SU-DHL-6 (cell line): ENCODE measurements around the gene CAMK2N2.

Experiments used
- H2AFZ ChIP-seq: fragments of 200-600 bp; sonication (generic); 2 replicates; pipeline ENCODE4 v1.6.1; 2014; ENCODE audit warnings: low read depth, mild to moderate bottlenecking, moderate library complexity, mixed read lengths, antibody characterized with exemption, low read length; ENCODE audit not compliant: severe bottlenecking
- H3F3A ChIP-seq: fragments of 200-600 bp; shearing (Covaris generic); 2 replicates; pipeline ENCODE4 v1.6.0; 2016; ENCODE audit warnings: antibody characterized with exemption, mild to moderate bottlenecking; ENCODE audit not compliant: insufficient read depth
- H3K27ac ChIP-seq: fragments of 200-600 bp; sonication (generic); 2 replicates; pipeline ENCODE4 v1.5.1; 2016; ENCODE audit warnings: low read depth, mild to moderate bottlenecking, low read length, moderate library complexity, mixed read lengths
- H3K27me3 ChIP-seq: fragments of 200-600 bp; sonication (generic), shearing (Covaris generic); 2 replicates; pipeline ENCODE4 v1.6.0; 2014; ENCODE audit warnings: mild to moderate bottlenecking, low read length
- H3K36me3 ChIP-seq: fragments of 200-600 bp; sonication (generic); 2 replicates; pipeline ENCODE4 v1.6.1; 2014; ENCODE audit warnings: mild to moderate bottlenecking, low read length, mixed read lengths
- H3K4me2 ChIP-seq: fragments of 300-600, 200-600 bp; shearing (Covaris generic), sonication (generic); 2 replicates; pipeline ENCODE4 v1.6.0; 2014; ENCODE audit warnings: low read length, low read depth, mild to moderate bottlenecking; ENCODE audit not compliant: poor library complexity, severe bottlenecking
- H3K4me3 ChIP-seq: fragments of 200-600 bp; sonication (generic); 2 replicates; pipeline ENCODE4 v1.5.1; 2014; ENCODE audit warnings: antibody characterized with exemption, low read length, mild to moderate bottlenecking, mixed read lengths; ENCODE audit not compliant: insufficient read depth, poor library complexity, severe bottlenecking
- H3K79me2 ChIP-seq: fragments of 200-600 bp; sonication (generic); 2 replicates; pipeline ENCODE4 v1.6.1; 2014; ENCODE audit warnings: mild to moderate bottlenecking, low read length, moderate library complexity; ENCODE audit not compliant: insufficient read depth
- H3K9ac ChIP-seq: fragments of 200-600 bp; sonication (generic); 2 replicates; pipeline ENCODE4 v1.7.0; 2014; ENCODE audit warnings: mild to moderate bottlenecking, low read length
- H3K9me2 ChIP-seq: fragments of 200-600 bp; sonication (generic); replicated peaks from 2 replicates; pipeline ENCODE4 v1.6.1; 2014; ENCODE audit warnings: low read length; ENCODE audit not compliant: insufficient read depth
- H3K9me3 ChIP-seq: fragments of 200-600 bp; sonication (generic); 2 replicates; pipeline ENCODE4 v1.6.1; 2014; ENCODE audit warnings: low read length, mixed read lengths; ENCODE audit not compliant: insufficient read depth
- H4K20me1 ChIP-seq: fragments of 200-600 bp; sonication (generic); 2 replicates; pipeline ENCODE4 v1.6.1; 2014; ENCODE audit warnings: low read depth, mild to moderate bottlenecking, antibody characterized with exemption, low read length, moderate library complexity, mixed read lengths
- CTCF ChIP-seq: fragments of 200-600 bp; sonication (generic); IDR thresholded peaks from one replicate; pipeline ENCODE4 v1.5.1; 2017; ENCODE audit warnings: antibody characterized with exemption, mild to moderate bottlenecking, low read length, moderate library complexity; ENCODE audit not compliant: insufficient read depth, poor library complexity, severe bottlenecking
- EZH2phosphoT487 ChIP-seq: fragments of 200-600 bp; sonication (generic), shearing (Covaris generic); conservative IDR thresholded peaks from 2 replicates; pipeline ENCODE4 v1.6.1; 2018; ENCODE audit warnings: mild to moderate bottlenecking, antibody characterized with exemption, low read length, moderate library complexity, mixed read lengths

CAMK2N2 gene

GRCh38 chr3:184233127-184233843, 28.1 kb downstream of the CAMK2N2 start:
- H3K4me3 ChIP-seq, result no peak overlapping the region
- H3K9me3 ChIP-seq, result no peaks in the 10 kb centered on the region
- H2AFZ ChIP-seq, result no peak overlapping the region
- H3F3A ChIP-seq, result no peaks in the 10 kb centered on the region
- H3K4me2 ChIP-seq, result no peak overlapping the region
- no peaks in the 10 kb centered on the region for H3K79me2 ChIP-seq
- H3K27ac ChIP-seq, result no peak overlapping the region
- H3K9me2 ChIP-seq, result no peaks in the 10 kb centered on the region
- no peaks in the 10 kb centered on the region for H3K27me3 ChIP-seq
- H3K36me3 ChIP-seq, result no peaks in the 10 kb centered on the region
- no peak for TF ChIP-seq CTCF
- no peak for TF ChIP-seq EZH2phosphoT487
- H4K20me1 ChIP-seq, result no peaks in the 10 kb centered on the region
- no peak overlapping the region for H3K9ac ChIP-seq

GRCh38 chr3:184231671-184232070, 29.7 kb downstream of the CAMK2N2 start:
- H3K27me3 ChIP-seq, result no peaks in the 10 kb centered on the region
- H3K4me2 ChIP-seq, result no peak overlapping the region

GRCh38 chr3:184230603-184231528, 30.5 kb downstream of the CAMK2N2 start:
- no peak overlapping the region for H3K4me2 ChIP-seq
- H3K9me3 ChIP-seq, result no peaks in the 10 kb centered on the region
- TF ChIP-seq CTCF (no peak), EZH2phosphoT487 (no peak)
- H3K36me3 ChIP-seq, result no peaks in the 10 kb centered on the region
- no peak overlapping the region for H2AFZ ChIP-seq
- H3K4me3 ChIP-seq, result no peak overlapping the region
- no peaks in the 10 kb centered on the region for H3K27me3 ChIP-seq
- no peaks in the 10 kb centered on the region for H3K9me2 ChIP-seq
- no peaks in the 10 kb centered on the region for H4K20me1 ChIP-seq
- H3F3A ChIP-seq, result no peaks in the 10 kb centered on the region
- H3K9ac ChIP-seq, result no peak overlapping the region
- no peaks in the 10 kb centered on the region for H3K79me2 ChIP-seq
- H3K27ac ChIP-seq, result no peak overlapping the region

More at GRCh38 chr3:184231671-184232070, 29.7 kb downstream of the CAMK2N2 start:
- H3K9me2 ChIP-seq, result no peaks in the 10 kb centered on the region
- H3K79me2 ChIP-seq, result no peaks in the 10 kb centered on the region
- H3K9ac ChIP-seq, result no peak overlapping the region
- no peak overlapping the region for H3K27ac ChIP-seq
- H3F3A ChIP-seq, result no peaks in the 10 kb centered on the region
- H2AFZ ChIP-seq, result no peak overlapping the region
- TF ChIP-seq CTCF (no peak), EZH2phosphoT487 (no peak)
- H3K9me3 ChIP-seq, result no peaks in the 10 kb centered on the region
- H3K4me3 ChIP-seq, result no peak overlapping the region
- H3K36me3 ChIP-seq, result no peaks in the 10 kb centered on the region
- no peaks in the 10 kb centered on the region for H4K20me1 ChIP-seq
